ENCODE measurements around the gene ITPR1.
A peak's percentile ranks its signal among the peaks of the same experiment; 100 is the strongest.

The ITPR1 gene

DNA sequence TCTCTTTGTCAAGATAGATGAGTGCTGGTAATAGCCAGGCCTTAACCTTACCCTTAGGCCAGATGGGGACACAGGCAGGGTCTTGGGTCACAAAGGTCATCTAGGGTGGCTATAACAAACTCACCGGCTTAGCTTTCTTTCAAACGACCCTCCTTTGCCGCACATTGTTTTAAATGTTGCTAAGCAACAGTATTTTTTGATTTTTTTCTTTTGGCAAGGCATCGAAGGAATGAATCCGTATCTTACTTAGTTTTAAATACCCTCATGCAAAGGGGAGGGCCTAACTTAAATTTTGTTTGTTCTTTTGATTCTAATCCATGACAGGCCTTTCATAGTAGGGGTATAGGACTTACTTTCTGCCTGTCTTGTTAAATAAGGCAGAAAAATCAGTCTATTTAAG is 35.2 kb downstream of the ITPR1 start:
- no peak overlapping the region for H3K27ac ChIP-seq (ENCODE audit: low read depth, low read length)

GRCh38 chr3:4528819-4529600 is 35.9 kb downstream of the ITPR1 start:
- Histone ChIP-seq H3K4me3 (ENCODE audit: low read depth in 1 of 2, low read length in 2 of 2) (no peak overlapping the region), H3K9me3 (ENCODE audit: low read length) (no peaks in the 10 kb centered on the region), H3K27me3 (ENCODE audit: control insufficient read depth in 1 of 2, insufficient read depth in 2 of 2, low read length in 2 of 2) (no peaks in the 10 kb centered on the region), H3K27ac (ENCODE audit: low read depth, low read length) (no peak overlapping the region), H3K36me3 (ENCODE audit: insufficient read depth, low read length) (no peaks in the 10 kb centered on the region), H3K4me1 (ENCODE audit: insufficient read depth, low read length) (peaks cover 44% of the 10 kb centered on the region), H3K9ac (ENCODE audit: low read length) (no peak overlapping the region)

More for the DNA sequence above, 35.2 kb downstream of the ITPR1 start:
- peaks cover 44% of the 10 kb centered on the region for H3K4me1 ChIP-seq (ENCODE audit: insufficient read depth, low read length)
- no peak overlapping the region for H3K9ac ChIP-seq (ENCODE audit: low read length)
- H3K9me3 ChIP-seq (ENCODE audit: low read length) = no peaks in the 10 kb centered on the region
- no peaks in the 10 kb centered on the region for H3K27me3 ChIP-seq (ENCODE audit: control insufficient read depth in 1 of 2, insufficient read depth in 2 of 2, low read length in 2 of 2)
- no peaks in the 10 kb centered on the region for H3K36me3 ChIP-seq (ENCODE audit: insufficient read depth, low read length)
- no peak overlapping the region for H3K4me3 ChIP-seq (ENCODE audit: low read depth in 1 of 2, low read length in 2 of 2)

- no peak overlapping the region for H3K27ac ChIP-seq (ENCODE audit: low read depth, low read length)
- H3K9me3 ChIP-seq (ENCODE audit: low read length) = no peaks in the 10 kb centered on the region
- peaks cover 47% of the 10 kb centered on the region for H3K4me1 ChIP-seq (ENCODE audit: insufficient read depth, low read length)
- H3K36me3 ChIP-seq (ENCODE audit: insufficient read depth, low read length) = no peaks in the 10 kb centered on the region
- no peak overlapping the region for H3K4me3 ChIP-seq (ENCODE audit: low read depth in 1 of 2, low read length in 2 of 2)
- no peaks in the 10 kb centered on the region for H3K27me3 ChIP-seq (ENCODE audit: control insufficient read depth in 1 of 2, insufficient read depth in 2 of 2, low read length in 2 of 2)
- H3K9ac ChIP-seq (ENCODE audit: low read length) = no peak overlapping the region
Observed at GRCh38 chr3:4529876-4530588, 36.9 kb downstream of the ITPR1 start.

- no peaks in the 10 kb centered on the region for H3K27me3 ChIP-seq (ENCODE audit: control insufficient read depth in 1 of 2, insufficient read depth in 2 of 2, low read length in 2 of 2)
- H3K9me3 ChIP-seq (ENCODE audit: low read length) = no peaks in the 10 kb centered on the region
- no peak overlapping the region for H3K4me3 ChIP-seq (ENCODE audit: low read depth in 1 of 2, low read length in 2 of 2)
- H3K9ac ChIP-seq (ENCODE audit: low read length) = no peak overlapping the region
- peaks cover 55% of the 10 kb centered on the region for H3K4me1 ChIP-seq (ENCODE audit: insufficient read depth, low read length)
- H3K27ac ChIP-seq (ENCODE audit: low read depth, low read length) = no peak overlapping the region
- H3K36me3 ChIP-seq (ENCODE audit: insufficient read depth, low read length) = no peaks in the 10 kb centered on the region
Observed at GRCh38 chr3:4531478-4532025, 38.4 kb downstream of the ITPR1 start.

- Histone ChIP-seq H3K27ac (ENCODE audit: low read depth, low read length) (no peak overlapping the region), H3K27me3 (ENCODE audit: control insufficient read depth in 1 of 2, insufficient read depth in 2 of 2, low read length in 2 of 2) (no peaks in the 10 kb centered on the region), H3K4me1 (ENCODE audit: insufficient read depth, low read length) (peaks cover 55% of the 10 kb centered on the region), H3K9ac (ENCODE audit: low read length) (no peak overlapping the region), H3K9me3 (ENCODE audit: low read length) (no peaks in the 10 kb centered on the region), H3K36me3 (ENCODE audit: insufficient read depth, low read length) (no peaks in the 10 kb centered on the region), H3K4me3 (ENCODE audit: low read depth in 1 of 2, low read length in 2 of 2) (no peak overlapping the region)
Observed at GRCh38 chr3:4532535-4533112, 39.5 kb downstream of the ITPR1 start.

DNA sequence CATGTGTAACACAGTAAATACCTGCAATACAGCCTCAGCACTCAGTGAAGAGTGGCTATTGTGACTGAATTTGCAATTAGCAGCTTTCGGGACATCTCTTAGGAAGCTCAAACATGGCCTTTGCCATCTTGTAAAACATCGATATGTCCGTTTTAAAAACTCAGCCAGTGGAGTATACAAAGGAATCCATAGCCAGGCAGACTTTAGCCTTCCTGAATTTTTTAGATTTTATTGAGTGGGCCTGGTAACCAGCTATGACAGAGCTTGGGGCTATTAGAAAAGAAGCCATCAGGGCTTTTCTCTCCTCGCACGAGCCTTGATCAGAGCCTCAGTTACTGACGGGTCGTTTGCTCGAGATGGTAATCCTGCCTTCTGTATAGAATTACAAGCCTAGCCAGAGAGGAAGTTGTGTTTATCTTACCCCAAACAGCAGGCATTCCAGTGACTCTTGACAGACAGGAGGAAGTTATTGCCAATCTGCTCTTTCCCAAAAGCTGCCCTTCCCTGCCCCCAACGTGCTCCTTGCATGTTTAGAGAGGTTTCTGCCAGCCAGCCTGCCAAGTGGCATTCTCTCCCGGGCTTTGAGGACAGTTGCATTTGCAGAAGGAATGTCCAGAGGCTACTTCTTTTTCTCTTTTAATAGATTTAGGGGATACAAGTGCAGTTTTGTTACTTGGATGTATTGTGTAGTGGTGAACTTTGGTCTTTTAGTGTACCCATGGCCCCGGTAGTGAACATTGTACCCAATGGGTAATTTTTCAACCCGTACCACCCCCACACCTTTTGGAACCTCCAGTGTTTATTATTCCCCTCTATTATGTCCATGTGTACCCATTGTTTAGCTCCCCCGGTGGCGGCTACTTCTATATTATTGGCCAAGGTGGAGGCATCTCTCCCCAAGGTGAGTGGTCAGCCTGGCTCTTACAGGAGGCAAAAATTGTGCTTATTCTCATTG is 40.6 kb downstream of the ITPR1 start:
- no peak overlapping the region for H3K9ac ChIP-seq (ENCODE audit: low read length)
- H3K27ac ChIP-seq (ENCODE audit: low read depth, low read length) = peak overlapping the region; percentile 33
- H3K9me3 ChIP-seq (ENCODE audit: low read length) = no peaks in the 10 kb centered on the region
- peak overlapping the region in 1 of 2 donors; percentile 2 for H3K4me3 ChIP-seq (ENCODE audit: low read depth in 1 of 2, low read length in 2 of 2)
- no peaks in the 10 kb centered on the region for H3K36me3 ChIP-seq (ENCODE audit: insufficient read depth, low read length)
- peaks cover 45% of the 10 kb centered on the region for H3K4me1 ChIP-seq (ENCODE audit: insufficient read depth, low read length)
- no peaks in the 10 kb centered on the region for H3K27me3 ChIP-seq (ENCODE audit: control insufficient read depth in 1 of 2, insufficient read depth in 2 of 2, low read length in 2 of 2)

- H3K9ac ChIP-seq (ENCODE audit: low read length) = no peak overlapping the region
- H3K4me1 ChIP-seq (ENCODE audit: insufficient read depth, low read length) = peaks cover 40% of the 10 kb centered on the region
- no peaks in the 10 kb centered on the region for H3K27me3 ChIP-seq (ENCODE audit: control insufficient read depth in 1 of 2, insufficient read depth in 2 of 2, low read length in 2 of 2)
- H3K4me3 ChIP-seq (ENCODE audit: low read depth in 1 of 2, low read length in 2 of 2) = no peak overlapping the region
- no peaks in the 10 kb centered on the region for H3K36me3 ChIP-seq (ENCODE audit: insufficient read depth, low read length)
- no peak overlapping the region for H3K27ac ChIP-seq (ENCODE audit: low read depth, low read length)
- H3K9me3 ChIP-seq (ENCODE audit: low read length) = no peaks in the 10 kb centered on the region
Observed at GRCh38 chr3:4534906-4535305, 41.8 kb downstream of the ITPR1 start.

- Histone ChIP-seq H3K36me3 (ENCODE audit: insufficient read depth, low read length) (no peaks in the 10 kb centered on the region), H3K27ac (ENCODE audit: low read depth, low read length) (no peak overlapping the region), H3K4me1 (ENCODE audit: insufficient read depth, low read length) (peaks cover 40% of the 10 kb centered on the region), H3K9ac (ENCODE audit: low read length) (no peak overlapping the region), H3K9me3 (ENCODE audit: low read length) (no peaks in the 10 kb centered on the region), H3K4me3 (ENCODE audit: low read depth in 1 of 2, low read length in 2 of 2) (no peak overlapping the region), H3K27me3 (ENCODE audit: control insufficient read depth in 1 of 2, insufficient read depth in 2 of 2, low read length in 2 of 2) (no peaks in the 10 kb centered on the region)
Observed at GRCh38 chr3:4536260-4536659, 43.1 kb downstream of the ITPR1 start.

DNA sequence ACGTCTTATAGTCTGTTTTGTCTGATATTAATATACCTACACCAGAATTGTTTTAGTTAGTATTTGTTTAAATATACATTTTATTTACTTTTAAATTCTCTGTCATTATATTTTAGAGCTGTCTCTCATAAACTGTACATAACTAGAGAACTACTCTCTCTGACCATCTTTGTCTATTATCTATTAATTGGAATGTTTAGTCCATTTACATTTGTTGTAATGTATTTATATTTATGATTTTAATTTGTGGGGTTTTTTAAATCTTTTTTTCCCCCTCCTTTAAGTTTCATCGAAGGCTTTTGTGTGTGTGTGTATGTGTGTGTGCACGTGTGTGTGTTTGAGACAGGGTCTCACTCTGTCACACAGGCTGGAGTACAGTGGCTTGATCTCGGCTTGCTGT is 47.1 kb downstream of the ITPR1 start:
- Histone ChIP-seq H3K9me3 (ENCODE audit: low read length) (no peaks in the 10 kb centered on the region), H3K4me1 (ENCODE audit: insufficient read depth, low read length) (peaks cover 7% of the 10 kb centered on the region), H3K27me3 (ENCODE audit: control insufficient read depth in 1 of 2, insufficient read depth in 2 of 2, low read length in 2 of 2) (no peaks in the 10 kb centered on the region), H3K36me3 (ENCODE audit: insufficient read depth, low read length) (no peaks in the 10 kb centered on the region), H3K4me3 (ENCODE audit: low read depth in 1 of 2, low read length in 2 of 2) (no peak overlapping the region), H3K9ac (ENCODE audit: low read length) (no peak overlapping the region), H3K27ac (ENCODE audit: low read depth, low read length) (no peak overlapping the region)

DNA sequence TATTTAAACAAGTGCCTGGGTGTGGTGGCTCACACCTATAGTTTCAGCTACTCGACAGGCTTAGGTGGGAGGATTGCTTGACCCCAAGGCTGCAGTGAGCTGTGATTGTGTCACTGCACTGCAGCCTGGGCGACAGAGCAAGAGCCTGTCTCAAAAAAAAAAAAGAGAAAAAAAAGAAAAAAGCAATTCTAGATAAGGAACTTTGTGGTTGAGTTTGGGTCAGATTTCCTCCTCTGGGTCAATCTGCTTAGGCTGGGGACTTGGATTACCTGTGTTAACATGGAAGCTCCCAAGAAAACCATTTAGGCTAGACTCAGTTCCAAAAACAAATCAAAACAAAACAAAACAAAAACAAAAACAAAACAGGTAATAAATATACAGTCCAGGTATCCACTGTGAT is 50.0 kb downstream of the ITPR1 start:
- Histone ChIP-seq H3K4me1 (ENCODE audit: insufficient read depth, low read length) (peaks cover 15% of the 10 kb centered on the region), H3K27ac (ENCODE audit: low read depth, low read length) (no peak overlapping the region), H3K36me3 (ENCODE audit: insufficient read depth, low read length) (no peaks in the 10 kb centered on the region), H3K4me3 (ENCODE audit: low read depth in 1 of 2, low read length in 2 of 2) (no peak overlapping the region), H3K9ac (ENCODE audit: low read length) (no peak overlapping the region), H3K27me3 (ENCODE audit: control insufficient read depth in 1 of 2, insufficient read depth in 2 of 2, low read length in 2 of 2) (no peaks in the 10 kb centered on the region), H3K9me3 (ENCODE audit: low read length) (no peaks in the 10 kb centered on the region)
